ENCODE results near the gene ASB1.
A peak's percentile ranks its signal among the peaks of the same experiment; 100 is the strongest.

Gene ASB1

DNA sequence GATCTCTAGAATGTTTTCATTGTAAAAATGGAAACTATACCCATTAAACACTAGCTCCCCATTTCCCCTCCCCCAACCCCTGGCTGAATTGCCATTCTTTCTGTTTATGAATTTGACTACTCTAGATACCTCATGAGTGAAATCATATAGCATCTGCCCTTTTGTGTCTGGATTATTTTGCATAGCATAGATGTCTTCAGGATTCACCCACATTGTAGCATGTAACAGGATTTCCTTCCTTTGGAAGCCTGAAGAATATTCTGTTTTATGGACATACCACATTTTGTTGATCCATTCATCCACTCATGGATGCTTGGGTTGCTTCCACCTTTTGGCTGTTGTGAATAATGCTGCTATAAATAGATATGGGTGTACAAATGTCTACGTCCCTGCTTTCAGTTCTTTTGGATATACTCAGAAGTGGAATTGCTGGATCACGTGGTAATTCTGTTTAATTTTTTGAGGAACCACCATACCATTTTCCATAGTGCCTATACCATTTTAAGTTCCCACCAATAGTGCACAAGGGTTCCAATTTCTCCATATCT lies 7.7 kb upstream of the ASB1 start:
- Histone ChIP-seq H3K27ac (ENCODE audit: low read length) (no peak overlapping the region), H3K4me1 (ENCODE audit: control insufficient read depth in 1 of 2, insufficient read depth in 2 of 2, low read length in 2 of 2) (no peaks in the 10 kb centered on the region)

DNA sequence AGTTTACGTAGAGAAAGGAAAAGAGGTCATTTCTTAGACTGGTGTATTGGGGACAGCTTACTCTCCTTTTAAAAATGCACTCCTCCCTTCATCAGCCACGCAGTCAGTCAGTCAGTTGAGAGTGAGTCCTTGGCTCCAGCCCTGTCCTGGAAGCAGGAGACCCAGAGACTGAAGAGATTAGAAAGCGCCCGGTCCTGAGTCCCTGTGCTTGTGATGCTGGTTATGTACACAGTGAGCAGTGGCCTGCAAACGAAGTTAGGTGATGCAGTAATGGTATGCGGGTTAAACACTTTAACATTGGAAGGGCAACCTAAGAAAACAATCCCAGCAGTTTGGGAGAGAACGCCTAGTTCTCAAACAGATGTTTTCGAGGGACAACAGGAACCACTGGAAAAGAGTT lies 6.3 kb upstream of the ASB1 start:
- H3K27ac ChIP-seq (ENCODE audit: low read length): no peak overlapping the region
- H3K4me3 ChIP-seq (ENCODE audit: low read depth in 1 of 2, low read length in 2 of 2): no peak overlapping the region
- no peaks in the 10 kb centered on the region for H3K36me3 ChIP-seq (ENCODE audit: control insufficient read depth in 1 of 2, insufficient read depth in 2 of 2, low read length in 2 of 2)
- peaks cover 0 to under 1% of the 10 kb centered on the region in 2 donors for H3K4me1 ChIP-seq (ENCODE audit: control insufficient read depth in 1 of 2, insufficient read depth in 2 of 2, low read length in 2 of 2)
- H3K9me3 ChIP-seq (ENCODE audit: control insufficient read depth in 1 of 2, low read length in 2 of 2): peaks cover 0 to 2% of the 10 kb centered on the region in 2 donors
- no peaks in the 10 kb centered on the region for H3K27me3 ChIP-seq (ENCODE audit: low read depth, low read length)

More for the DNA sequence above, 7.7 kb upstream of the ASB1 start:
- no peak overlapping the region for H3K4me3 ChIP-seq (ENCODE audit: low read depth in 1 of 2, low read length in 2 of 2)
- no peaks in the 10 kb centered on the region for H3K36me3 ChIP-seq (ENCODE audit: control insufficient read depth in 1 of 2, insufficient read depth in 2 of 2, low read length in 2 of 2)
- H3K27me3 ChIP-seq (ENCODE audit: low read depth, low read length): no peaks in the 10 kb centered on the region
- H3K9me3 ChIP-seq (ENCODE audit: control insufficient read depth in 1 of 2, low read length in 2 of 2): peaks cover 0 to 2% of the 10 kb centered on the region in 2 donors

GRCh38 chr2:238420878-238421694 lies 5.6 kb upstream of the ASB1 start:
- H3K4me3 ChIP-seq (ENCODE audit: low read depth in 1 of 2, low read length in 2 of 2): no peak overlapping the region
- no peaks in the 10 kb centered on the region for H3K27me3 ChIP-seq (ENCODE audit: low read depth, low read length)
- H3K27ac ChIP-seq (ENCODE audit: low read length): no peak overlapping the region
- peaks cover 0 to 7% of the 10 kb centered on the region in 2 donors for H3K4me1 ChIP-seq (ENCODE audit: control insufficient read depth in 1 of 2, insufficient read depth in 2 of 2, low read length in 2 of 2)
- no peaks in the 10 kb centered on the region for H3K9me3 ChIP-seq (ENCODE audit: control insufficient read depth in 1 of 2, low read length in 2 of 2)
- H3K36me3 ChIP-seq (ENCODE audit: control insufficient read depth in 1 of 2, insufficient read depth in 2 of 2, low read length in 2 of 2): no peaks in the 10 kb centered on the region

DNA sequence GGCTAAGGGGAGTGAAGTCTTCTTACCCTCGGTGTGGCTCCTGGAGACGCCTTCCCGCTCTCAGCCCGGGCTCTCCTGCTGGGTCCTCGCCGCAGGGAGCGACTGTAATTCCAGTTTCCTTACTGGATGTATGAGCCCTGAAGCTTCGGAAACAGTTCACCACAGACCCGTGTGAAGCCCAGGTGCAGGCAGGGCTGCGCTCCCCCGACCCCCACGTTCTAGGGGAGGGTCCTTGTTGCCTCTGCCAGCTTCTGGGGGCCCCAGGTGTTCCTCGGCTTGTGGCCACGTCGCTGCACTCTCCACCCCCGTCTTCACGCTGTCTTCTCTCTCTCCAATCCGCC lies 5.1 kb upstream of the ASB1 start:
- Histone ChIP-seq H3K27ac (ENCODE audit: low read length) (no peak overlapping the region), H3K36me3 (ENCODE audit: control insufficient read depth in 1 of 2, insufficient read depth in 2 of 2, low read length in 2 of 2) (peaks cover 0 to 5% of the 10 kb centered on the region in 2 donors), H3K4me3 (ENCODE audit: low read depth in 1 of 2, low read length in 2 of 2) (no peak overlapping the region), H3K9me3 (ENCODE audit: control insufficient read depth in 1 of 2, low read length in 2 of 2) (no peaks in the 10 kb centered on the region), H3K27me3 (ENCODE audit: low read depth, low read length) (no peaks in the 10 kb centered on the region), H3K4me1 (ENCODE audit: control insufficient read depth in 1 of 2, insufficient read depth in 2 of 2, low read length in 2 of 2) (peaks cover 0 to 9% of the 10 kb centered on the region in 2 donors)

- Histone ChIP-seq H3K27me3 (ENCODE audit: low read depth, low read length) (no peaks in the 10 kb centered on the region), H3K36me3 (ENCODE audit: control insufficient read depth in 1 of 2, insufficient read depth in 2 of 2, low read length in 2 of 2) (peaks cover 0 to 9% of the 10 kb centered on the region in 2 donors), H3K9me3 (ENCODE audit: control insufficient read depth in 1 of 2, low read length in 2 of 2) (no peaks in the 10 kb centered on the region), H3K4me1 (ENCODE audit: control insufficient read depth in 1 of 2, insufficient read depth in 2 of 2, low read length in 2 of 2) (peaks cover 0 to 10% of the 10 kb centered on the region in 2 donors), H3K4me3 (ENCODE audit: low read depth in 1 of 2, low read length in 2 of 2) (no peak overlapping the region), H3K27ac (ENCODE audit: low read length) (no peak overlapping the region)
Measured at GRCh38 chr2:238422285-238422684, 4.4 kb upstream of the ASB1 start.

DNA sequence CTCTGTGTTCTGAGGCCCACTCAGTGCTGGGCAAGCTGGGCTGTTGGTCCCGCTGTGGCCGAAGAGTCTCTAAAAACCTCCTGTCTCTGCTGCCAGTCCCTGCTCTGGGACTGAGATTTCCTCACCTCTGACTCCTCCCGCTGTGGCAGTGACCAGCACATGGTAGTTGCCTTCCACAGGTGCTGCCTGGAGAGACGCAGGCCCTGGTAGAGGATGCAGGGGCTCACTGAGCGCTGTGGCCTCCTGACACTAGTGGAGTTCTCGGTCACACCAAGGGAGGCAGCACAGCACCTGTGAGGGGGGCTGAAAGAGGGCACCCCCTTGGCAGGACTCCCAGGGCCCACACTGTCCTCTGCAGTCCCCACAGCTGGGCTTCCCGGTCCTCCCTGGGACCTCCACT lies 3.8 kb upstream of the ASB1 start:
- H3K27ac ChIP-seq (ENCODE audit: low read length): no peak overlapping the region
- H3K4me1 ChIP-seq (ENCODE audit: control insufficient read depth in 1 of 2, insufficient read depth in 2 of 2, low read length in 2 of 2): peaks cover 5 to 16% of the 10 kb centered on the region in 2 donors
- H3K4me3 ChIP-seq (ENCODE audit: low read depth in 1 of 2, low read length in 2 of 2): no peak overlapping the region
- H3K36me3 ChIP-seq (ENCODE audit: control insufficient read depth in 1 of 2, insufficient read depth in 2 of 2, low read length in 2 of 2): peaks cover 0 to 9% of the 10 kb centered on the region in 2 donors
- no peaks in the 10 kb centered on the region for H3K9me3 ChIP-seq (ENCODE audit: control insufficient read depth in 1 of 2, low read length in 2 of 2)
- H3K27me3 ChIP-seq (ENCODE audit: low read depth, low read length): no peaks in the 10 kb centered on the region

- Histone ChIP-seq H3K4me3 (ENCODE audit: low read depth in 1 of 2, low read length in 2 of 2) (no peak overlapping the region), H3K4me1 (ENCODE audit: control insufficient read depth in 1 of 2, insufficient read depth in 2 of 2, low read length in 2 of 2) (peaks cover 6 to 24% of the 10 kb centered on the region in 2 donors), H3K36me3 (ENCODE audit: control insufficient read depth in 1 of 2, insufficient read depth in 2 of 2, low read length in 2 of 2) (peaks cover 0 to 9% of the 10 kb centered on the region in 2 donors), H3K9me3 (ENCODE audit: control insufficient read depth in 1 of 2, low read length in 2 of 2) (no peaks in the 10 kb centered on the region), H3K27me3 (ENCODE audit: low read depth, low read length) (no peaks in the 10 kb centered on the region), H3K27ac (ENCODE audit: low read length) (no peak overlapping the region)
Measured at GRCh38 chr2:238423561-238424312, 3.0 kb upstream of the ASB1 start.

DNA sequence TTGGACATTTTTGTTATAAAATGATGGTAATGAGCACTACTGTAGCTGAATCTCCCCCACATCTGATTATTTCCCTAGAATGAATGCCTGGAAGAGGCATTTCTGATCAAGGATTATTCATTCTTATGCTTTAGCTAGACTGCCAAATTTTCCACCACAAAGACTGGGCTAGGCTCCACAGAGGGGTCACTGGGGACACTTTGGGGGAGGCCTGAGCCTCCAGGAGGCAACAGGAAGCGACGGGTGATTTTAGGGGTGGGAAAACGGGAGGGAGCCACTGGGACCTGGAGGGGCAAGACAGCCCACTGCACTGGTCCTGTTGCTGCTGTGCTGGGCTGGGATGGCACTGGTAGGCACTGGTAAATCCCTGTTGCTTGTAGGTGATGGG lies 2.4 kb upstream of the ASB1 start:
- Histone ChIP-seq H3K27me3 (ENCODE audit: low read depth, low read length) (no peaks in the 10 kb centered on the region), H3K4me3 (ENCODE audit: low read depth in 1 of 2, low read length in 2 of 2) (no peak overlapping the region), H3K27ac (ENCODE audit: low read length) (no peak overlapping the region), H3K9me3 (ENCODE audit: control insufficient read depth in 1 of 2, low read length in 2 of 2) (no peaks in the 10 kb centered on the region), H3K4me1 (ENCODE audit: control insufficient read depth in 1 of 2, insufficient read depth in 2 of 2, low read length in 2 of 2) (peaks cover 6 to 29% of the 10 kb centered on the region in 2 donors), H3K36me3 (ENCODE audit: control insufficient read depth in 1 of 2, insufficient read depth in 2 of 2, low read length in 2 of 2) (peaks cover 0 to 9% of the 10 kb centered on the region in 2 donors)

GRCh38 chr2:238425505-238425978 lies 1.2 kb upstream of the ASB1 start:
- Histone ChIP-seq H3K9me3 (ENCODE audit: control insufficient read depth in 1 of 2, low read length in 2 of 2) (no peaks in the 10 kb centered on the region), H3K4me1 (ENCODE audit: control insufficient read depth in 1 of 2, insufficient read depth in 2 of 2, low read length in 2 of 2) (peaks cover 6 to 29% of the 10 kb centered on the region in 2 donors), H3K27ac (ENCODE audit: low read length) (no peak overlapping the region), H3K27me3 (ENCODE audit: low read depth, low read length) (no peaks in the 10 kb centered on the region), H3K36me3 (ENCODE audit: control insufficient read depth in 1 of 2, insufficient read depth in 2 of 2, low read length in 2 of 2) (peaks cover 0 to 13% of the 10 kb centered on the region in 2 donors), H3K4me3 (ENCODE audit: low read depth in 1 of 2, low read length in 2 of 2) (peak overlapping the region; percentile 90)

DNA sequence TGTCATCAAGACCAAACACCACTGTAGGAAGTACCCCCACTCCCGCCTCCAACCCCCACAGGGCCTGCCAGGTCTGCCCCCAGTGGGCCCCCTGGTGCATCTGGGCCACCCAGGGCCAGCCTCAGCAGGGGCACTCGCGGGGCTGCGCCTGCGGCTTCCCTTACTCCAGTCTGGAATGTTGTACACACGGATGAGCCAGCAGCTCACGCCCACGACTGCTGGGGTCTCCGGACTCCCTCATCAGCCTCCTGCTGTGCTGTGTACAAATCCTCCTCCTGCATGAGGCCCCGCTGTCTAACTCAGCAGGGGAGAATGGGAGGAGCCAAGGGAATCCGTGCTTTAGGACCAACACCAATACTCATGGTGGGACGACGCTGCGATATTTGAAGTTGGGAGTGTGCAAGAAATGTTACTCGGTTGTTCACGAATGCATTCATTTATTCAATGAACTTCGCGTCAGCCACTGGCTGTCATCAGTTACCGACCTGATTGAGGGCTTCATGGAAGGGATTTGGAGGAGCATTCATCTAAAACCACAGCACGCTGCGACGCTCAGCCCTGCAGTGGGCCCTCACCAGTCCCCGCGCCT lies 654 bp upstream of the ASB1 start:
- Histone ChIP-seq H3K9me3 (ENCODE audit: control insufficient read depth in 1 of 2, low read length in 2 of 2) (no peaks in the 10 kb centered on the region), H3K36me3 (ENCODE audit: control insufficient read depth in 1 of 2, insufficient read depth in 2 of 2, low read length in 2 of 2) (peaks cover 0 to 18% of the 10 kb centered on the region in 2 donors), H3K27me3 (ENCODE audit: low read depth, low read length) (no peaks in the 10 kb centered on the region), H3K27ac (ENCODE audit: low read length) (peak overlapping the region; percentile 72), H3K4me3 (ENCODE audit: low read depth in 1 of 2, low read length in 2 of 2) (peak overlapping the region; percentile 90), H3K4me1 (ENCODE audit: control insufficient read depth in 1 of 2, insufficient read depth in 2 of 2, low read length in 2 of 2) (peaks cover 6 to 29% of the 10 kb centered on the region in 2 donors)
